Measurements from ENCODE around the gene ENOX1. TPM values are rescaled to one million over a fixed set of nuclear protein-coding genes. Genes with fewer than 3 reads are reported as not detected.

The ENOX1 gene
- total RNA-seq, 1 experiment from 2014 or later: 0.95 TPM

DNA sequence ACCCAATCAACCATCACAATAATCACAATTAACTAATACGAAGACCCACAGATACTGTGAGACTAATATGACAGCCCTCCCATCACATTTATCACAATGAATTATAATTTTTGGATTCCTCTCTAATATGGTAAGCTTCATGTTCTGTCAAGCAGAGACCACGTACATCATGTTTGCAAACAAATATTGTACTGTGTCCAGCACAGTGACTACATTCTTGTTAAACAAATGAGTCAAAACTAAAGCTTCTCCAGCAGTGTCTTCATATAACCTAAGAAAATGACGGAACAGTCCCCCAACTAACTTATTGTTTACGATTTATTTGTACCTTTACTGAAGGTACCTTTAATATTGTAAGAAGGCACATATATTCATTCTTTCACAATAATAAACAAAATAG lies 292.6 kb downstream of the ENOX1 start:
- ChIA-PET CTCF (no interaction called here), POLR2A (ENCODE audit: unreplicated experiment) (no interaction called here)
- peaks cover 7% of the 10 kb centered on the region for H3K4me1 ChIP-seq (ENCODE audit: insufficient read depth, low read length)
- H3K36me3 ChIP-seq (ENCODE audit: low read depth, low read length): no peaks in the 10 kb centered on the region
- intact Hi-C loops (cut with micrococcal nuclease): no loop called here
- no peaks in the 10 kb centered on the region for H3F3A ChIP-seq (ENCODE audit: low read length, unreplicated experiment)
- no peaks in the 10 kb centered on the region for H3K79me2 ChIP-seq (ENCODE audit: low read length)
- H3K9me3 ChIP-seq (ENCODE audit: low read length): no peaks in the 10 kb centered on the region
- H4K20me1 ChIP-seq (ENCODE audit: low read length): no peaks in the 10 kb centered on the region
- no peak overlapping the region for H3K4me3 ChIP-seq (ENCODE audit: low read length)
- BruUV-seq (replicated peaks): no TSS peak
- H2AFZ ChIP-seq (ENCODE audit: low read length): no peak overlapping the region
- TF ChIP-seq, protein P1, sequence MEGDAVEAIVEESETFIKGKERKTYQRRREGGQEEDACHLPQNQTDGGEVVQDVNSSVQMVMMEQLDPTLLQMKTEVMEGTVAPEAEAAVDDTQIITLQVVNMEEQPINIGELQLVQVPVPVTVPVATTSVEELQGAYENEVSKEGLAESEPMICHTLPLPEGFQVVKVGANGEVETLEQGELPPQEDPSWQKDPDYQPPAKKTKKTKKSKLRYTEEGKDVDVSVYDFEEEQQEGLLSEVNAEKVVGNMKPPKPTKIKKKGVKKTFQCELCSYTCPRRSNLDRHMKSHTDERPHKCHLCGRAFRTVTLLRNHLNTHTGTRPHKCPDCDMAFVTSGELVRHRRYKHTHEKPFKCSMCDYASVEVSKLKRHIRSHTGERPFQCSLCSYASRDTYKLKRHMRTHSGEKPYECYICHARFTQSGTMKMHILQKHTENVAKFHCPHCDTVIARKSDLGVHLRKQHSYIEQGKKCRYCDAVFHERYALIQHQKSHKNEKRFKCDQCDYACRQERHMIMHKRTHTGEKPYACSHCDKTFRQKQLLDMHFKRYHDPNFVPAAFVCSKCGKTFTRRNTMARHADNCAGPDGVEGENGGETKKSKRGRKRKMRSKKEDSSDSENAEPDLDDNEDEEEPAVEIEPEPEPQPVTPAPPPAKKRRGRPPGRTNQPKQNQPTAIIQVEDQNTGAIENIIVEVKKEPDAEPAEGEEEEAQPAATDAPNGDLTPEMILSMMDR (conservative IDR thresholded peaks at IDR 0.05; ENCODE audit: low read depth, low read length): no peak
- TF ChIP-seq EZH2phosphoT487 (IDR thresholded peaks at IDR 0.05; ENCODE audit: borderline replicate concordance, low read length) (no peak), EZH2 (IDR thresholded peaks at IDR 0.05; ENCODE audit: low read length, unreplicated experiment) (no peak)
- H3K4me2 ChIP-seq (ENCODE audit: low read length): peak overlapping the region; percentile 39
- H3K27ac ChIP-seq (ENCODE audit: low read length): no peak overlapping the region
- no peaks in the 10 kb centered on the region for H3K9me2 ChIP-seq (replicated peaks; ENCODE audit: low read length)
- no peak overlapping the region for H3K9ac ChIP-seq (ENCODE audit: low read length)
- peak; percentile 73 for DNase-seq
- ATAC-seq: peak; percentile 95
- H3K27me3 ChIP-seq (ENCODE audit: low read length): no peaks in the 10 kb centered on the region

DNA sequence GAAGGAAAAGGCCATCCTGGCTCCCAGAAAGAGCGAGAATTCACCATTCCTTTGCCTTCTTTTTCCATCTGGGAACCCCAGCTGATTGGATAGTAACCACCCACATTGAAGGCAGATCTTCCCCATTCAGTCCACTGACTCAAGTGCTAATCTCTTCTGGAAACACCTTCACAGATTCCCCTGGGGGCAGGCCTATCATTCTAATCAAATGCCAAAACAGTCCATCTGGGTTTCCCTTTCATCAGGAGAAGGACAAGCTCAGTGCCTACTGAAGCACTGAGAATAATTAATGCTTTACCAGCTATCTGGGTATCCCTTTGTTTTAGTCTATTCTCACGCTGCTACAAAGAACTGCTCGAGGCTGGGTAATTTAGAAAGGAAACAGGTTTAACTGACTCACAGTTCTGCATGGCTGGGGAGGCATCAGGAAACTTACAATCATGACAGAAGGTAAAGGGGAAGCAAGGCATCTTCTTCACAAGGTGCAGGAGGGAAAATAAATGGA lies 293.2 kb downstream of the ENOX1 start:
- H3K36me3 ChIP-seq (ENCODE audit: low read depth, low read length): no peaks in the 10 kb centered on the region
- POLR2A ChIA-PET (ENCODE audit: unreplicated experiment): interaction anchor here (0.7 kb wide), 1 partner anchor 27 kb away, joined by 3 read pairs; no protein-coding TSS in a partner anchor

DNA sequence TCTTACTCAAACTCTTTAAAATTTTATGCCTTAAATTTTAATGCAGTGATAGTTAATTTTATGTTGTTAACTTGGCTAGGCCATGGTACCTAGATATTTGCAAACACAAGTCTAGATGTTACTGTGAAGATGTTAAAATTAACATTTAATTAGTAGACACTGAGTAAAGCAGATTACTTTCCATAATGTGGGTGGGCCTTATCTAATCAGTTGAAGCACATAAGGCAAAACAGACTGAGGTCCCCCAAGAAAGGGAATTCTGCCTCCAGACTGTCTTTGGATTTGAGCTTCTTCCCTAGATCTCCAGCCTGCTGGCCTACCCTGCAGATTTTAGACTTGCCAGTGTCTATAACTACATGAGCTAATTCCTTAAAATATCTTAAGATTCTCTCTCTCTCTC lies 294.0 kb downstream of the ENOX1 start:
- no peaks in the 10 kb centered on the region for H3K27me3 ChIP-seq (ENCODE audit: low read length)
- peaks cover 7% of the 10 kb centered on the region for H3K4me1 ChIP-seq (ENCODE audit: insufficient read depth, low read length)
- CTCF ChIA-PET: no interaction called here
- no TSS peak for BruUV-seq (replicated peaks)
- H3K36me3 ChIP-seq (ENCODE audit: low read depth, low read length): no peaks in the 10 kb centered on the region
- no peak for DNase-seq
- no peak overlapping the region for H3K4me3 ChIP-seq (ENCODE audit: low read length)
- no peak for ATAC-seq
- intact Hi-C loops (cut with micrococcal nuclease): no loop called here
- POLR2A ChIA-PET (ENCODE audit: unreplicated experiment): no interaction called here
- no peak overlapping the region for H3K27ac ChIP-seq (ENCODE audit: low read length)
- H3K9me2 ChIP-seq (replicated peaks; ENCODE audit: low read length): no peaks in the 10 kb centered on the region
- H3K4me2 ChIP-seq (ENCODE audit: low read length): no peak overlapping the region
- no peaks in the 10 kb centered on the region for H3F3A ChIP-seq (ENCODE audit: low read length, unreplicated experiment)
- H2AFZ ChIP-seq (ENCODE audit: low read length): no peak overlapping the region
- no peaks in the 10 kb centered on the region for H3K79me2 ChIP-seq (ENCODE audit: low read length)
- H3K9ac ChIP-seq (ENCODE audit: low read length): no peak overlapping the region
- TF ChIP-seq EZH2phosphoT487 (IDR thresholded peaks at IDR 0.05; ENCODE audit: borderline replicate concordance, low read length) (no peak), EZH2 (IDR thresholded peaks at IDR 0.05; ENCODE audit: low read length, unreplicated experiment) (no peak)
- TF ChIP-seq, protein P1 (conservative IDR thresholded peaks at IDR 0.05; ENCODE audit: low read depth, low read length): no peak
- no peaks in the 10 kb centered on the region for H4K20me1 ChIP-seq (ENCODE audit: low read length)
- H3K9me3 ChIP-seq (ENCODE audit: low read length): no peaks in the 10 kb centered on the region

More for the DNA sequence above, 293.2 kb downstream of the ENOX1 start:
- H3K9me2 ChIP-seq (replicated peaks; ENCODE audit: low read length): no peaks in the 10 kb centered on the region
- no peaks in the 10 kb centered on the region for H3K9me3 ChIP-seq (ENCODE audit: low read length)
- no peaks in the 10 kb centered on the region for H3K79me2 ChIP-seq (ENCODE audit: low read length)
- CTCF ChIA-PET: no interaction called here
- no peaks in the 10 kb centered on the region for H4K20me1 ChIP-seq (ENCODE audit: low read length)
- ATAC-seq (no peak), DNase-seq (no peak)
- H3K4me2 ChIP-seq (ENCODE audit: low read length): no peak overlapping the region
- H3K27ac ChIP-seq (ENCODE audit: low read length): no peak overlapping the region
- H3F3A ChIP-seq (ENCODE audit: low read length, unreplicated experiment): no peaks in the 10 kb centered on the region
- no TSS peak for BruUV-seq (replicated peaks)
- H3K9ac ChIP-seq (ENCODE audit: low read length): no peak overlapping the region
- no peak overlapping the region for H2AFZ ChIP-seq (ENCODE audit: low read length)
- TF ChIP-seq EZH2phosphoT487 (IDR thresholded peaks at IDR 0.05; ENCODE audit: borderline replicate concordance, low read length) (no peak), EZH2 (IDR thresholded peaks at IDR 0.05; ENCODE audit: low read length, unreplicated experiment) (no peak)
- TF ChIP-seq, protein P1 (conservative IDR thresholded peaks at IDR 0.05; ENCODE audit: low read depth, low read length): no peak
- no peaks in the 10 kb centered on the region for H3K27me3 ChIP-seq (ENCODE audit: low read length)
- intact Hi-C loops (cut with micrococcal nuclease): no loop called here
- no peak overlapping the region for H3K4me3 ChIP-seq (ENCODE audit: low read length)
- H3K4me1 ChIP-seq (ENCODE audit: insufficient read depth, low read length): peaks cover 7% of the 10 kb centered on the region
